Muscle layer of colon (tissue), 2 donors: ENCODE data around the gene LSP1.

ENCODE experiments used
- H3K27ac ChIP-seq: one replicate; pipeline ENCODE4 v1.7.0; 2013; ENCODE audit warnings: low read depth, mild to moderate bottlenecking, low read length, moderate library complexity
- H3K27me3 ChIP-seq, 2 donors: one replicate each; pipeline ENCODE4 v1.7.0; 2013; ENCODE audit warnings: low read length in 2 of 2, mild to moderate bottlenecking in 2 of 2; ENCODE audit not compliant: insufficient read depth in 2 of 2, control insufficient read depth in 1 of 2
- H3K36me3 ChIP-seq: one replicate; pipeline ENCODE4 v1.7.0; 2013; ENCODE audit warnings: mild to moderate bottlenecking, low read length; ENCODE audit not compliant: insufficient read depth
- H3K4me1 ChIP-seq: one replicate; pipeline ENCODE4 v1.7.0; 2013; ENCODE audit warnings: mild to moderate bottlenecking, low read length; ENCODE audit not compliant: insufficient read depth
- H3K4me3 ChIP-seq, 2 donors: one replicate each; pipeline ENCODE4 v1.7.0; 2013; ENCODE audit warnings: low read length in 2 of 2, low read depth in 1 of 2, mild to moderate bottlenecking in 1 of 2, moderate library complexity in 1 of 2
- H3K9ac ChIP-seq: one replicate; pipeline ENCODE4 v1.7.0; 2013; ENCODE audit warnings: low read length
- H3K9me3 ChIP-seq: one replicate; pipeline ENCODE4 v1.7.0; 2013; ENCODE audit warnings: mild to moderate bottlenecking, low read length
- donor health status: abdominal sarcoma.
- donor health status: Adenocarcinoma of cecum.

LSP1 gene

GRCh38 chr11:1855886-1856265 lies 3.0 kb downstream of the LSP1 start:
- Histone ChIP-seq H3K4me1 (no peaks in the 10 kb centered on the region), H3K4me3 (no peak overlapping the region), H3K27ac (no peak overlapping the region)

GRCh38 chr11:1856306-1857005 lies 3.6 kb downstream of the LSP1 start:
- H3K27ac ChIP-seq: no peak overlapping the region
- H3K4me1 ChIP-seq: no peaks in the 10 kb centered on the region
- no peaks in the 10 kb centered on the region for H3K9me3 ChIP-seq

More at GRCh38 chr11:1855886-1856265, 3.0 kb downstream of the LSP1 start:
- Histone ChIP-seq H3K9me3 (no peaks in the 10 kb centered on the region), H3K9ac (no peak overlapping the region), H3K36me3 (no peaks in the 10 kb centered on the region), H3K27me3 (no peaks in the 10 kb centered on the region)

GRCh38 chr11:1857064-1857463 lies 4.2 kb downstream of the LSP1 start:
- no peak overlapping the region for H3K27ac ChIP-seq
- H3K4me3 ChIP-seq: no peak overlapping the region
- H3K36me3 ChIP-seq: no peaks in the 10 kb centered on the region
- H3K4me1 ChIP-seq: no peaks in the 10 kb centered on the region
- H3K9me3 ChIP-seq: no peaks in the 10 kb centered on the region
- H3K27me3 ChIP-seq: no peaks in the 10 kb centered on the region
- H3K9ac ChIP-seq: no peak overlapping the region

More at GRCh38 chr11:1856306-1857005, 3.6 kb downstream of the LSP1 start:
- H3K36me3 ChIP-seq: no peaks in the 10 kb centered on the region
- no peaks in the 10 kb centered on the region for H3K27me3 ChIP-seq
- no peak overlapping the region for H3K4me3 ChIP-seq
- H3K9ac ChIP-seq: no peak overlapping the region

GRCh38 chr11:1858154-1858553 lies 5.3 kb downstream of the LSP1 start:
- peaks cover 2% of the 10 kb centered on the region for H3K4me1 ChIP-seq
- no peaks in the 10 kb centered on the region for H3K36me3 ChIP-seq
- H3K9ac ChIP-seq: no peak overlapping the region

GRCh38 chr11:1858576-1858975 lies 5.7 kb downstream of the LSP1 start:
- H3K9ac ChIP-seq: no peak overlapping the region
- H3K4me3 ChIP-seq: no peak overlapping the region
- no peak overlapping the region for H3K27ac ChIP-seq
- H3K9me3 ChIP-seq: no peaks in the 10 kb centered on the region
- peaks cover 6% of the 10 kb centered on the region for H3K4me1 ChIP-seq
- H3K36me3 ChIP-seq: no peaks in the 10 kb centered on the region
- no peaks in the 10 kb centered on the region for H3K27me3 ChIP-seq

More at GRCh38 chr11:1858154-1858553, 5.3 kb downstream of the LSP1 start:
- Histone ChIP-seq H3K9me3 (no peaks in the 10 kb centered on the region), H3K4me3 (no peak overlapping the region), H3K27me3 (no peaks in the 10 kb centered on the region), H3K27ac (no peak overlapping the region)

GRCh38 chr11:1859004-1859403 lies 6.1 kb downstream of the LSP1 start:
- H3K27ac ChIP-seq: no peak overlapping the region
- H3K9ac ChIP-seq: no peak overlapping the region
- H3K9me3 ChIP-seq: no peaks in the 10 kb centered on the region
- H3K36me3 ChIP-seq: no peaks in the 10 kb centered on the region
- H3K4me3 ChIP-seq: no peak overlapping the region
- H3K27me3 ChIP-seq: no peaks in the 10 kb centered on the region
- H3K4me1 ChIP-seq: peaks cover 11% of the 10 kb centered on the region

- no peak overlapping the region for H3K27ac ChIP-seq
- H3K27me3 ChIP-seq: no peaks in the 10 kb centered on the region
- H3K4me1 ChIP-seq: peaks cover 22% of the 10 kb centered on the region
- H3K36me3 ChIP-seq: no peaks in the 10 kb centered on the region
- no peak overlapping the region for H3K4me3 ChIP-seq
- H3K9ac ChIP-seq: no peak overlapping the region
- no peaks in the 10 kb centered on the region for H3K9me3 ChIP-seq
These were observed 7.2 kb downstream of the LSP1 start for GRCh38 chr11:1860108-1860507.

GRCh38 chr11:1861435-1862411 lies 8.8 kb downstream of the LSP1 start:
- H3K36me3 ChIP-seq: no peaks in the 10 kb centered on the region
- H3K4me3 ChIP-seq: no peak overlapping the region
- H3K27me3 ChIP-seq: no peaks in the 10 kb centered on the region
- no peaks in the 10 kb centered on the region for H3K9me3 ChIP-seq
- H3K27ac ChIP-seq: no peak overlapping the region
- no peak overlapping the region for H3K9ac ChIP-seq
- H3K4me1 ChIP-seq: peaks cover 33% of the 10 kb centered on the region

- Histone ChIP-seq H3K9me3 (no peaks in the 10 kb centered on the region), H3K36me3 (no peaks in the 10 kb centered on the region), H3K4me1 (peaks cover 33% of the 10 kb centered on the region), H3K9ac (no peak overlapping the region), H3K4me3 (peak overlapping the region in 1 of 2 donors; percentile 55), H3K27me3 (no peaks in the 10 kb centered on the region), H3K27ac (no peak overlapping the region)
These were observed 9.9 kb downstream of the LSP1 start for GRCh38 chr11:1862588-1863351.

GRCh38 chr11:1863352-1864216 lies 10.7 kb downstream of the LSP1 start:
- H3K4me1 ChIP-seq: peaks cover 33% of the 10 kb centered on the region
- H3K27ac ChIP-seq: peak overlapping the region; percentile 62
- H3K36me3 ChIP-seq: no peaks in the 10 kb centered on the region
- H3K9ac ChIP-seq: peak overlapping the region; percentile 33
- no peaks in the 10 kb centered on the region for H3K27me3 ChIP-seq
- H3K9me3 ChIP-seq: no peaks in the 10 kb centered on the region
- peak overlapping the region; percentile 16 to 55 for H3K4me3 ChIP-seq
